Erythroblast (primary cell): Measurements from ENCODE around the gene LCT.

Source experiments
- GATA1 ChIP-seq: IDR thresholded peaks from 2 replicates; pipeline ENCODE4 v1.6.1; 2011; ENCODE audit warnings: low read depth, mild to moderate bottlenecking, control low read depth, low read length, moderate library complexity
- POLR2A ChIP-seq: IDR thresholded peaks from 2 replicates; pipeline ENCODE4 v1.6.1; 2011; ENCODE audit warnings: mild to moderate bottlenecking, low read length

DNA sequence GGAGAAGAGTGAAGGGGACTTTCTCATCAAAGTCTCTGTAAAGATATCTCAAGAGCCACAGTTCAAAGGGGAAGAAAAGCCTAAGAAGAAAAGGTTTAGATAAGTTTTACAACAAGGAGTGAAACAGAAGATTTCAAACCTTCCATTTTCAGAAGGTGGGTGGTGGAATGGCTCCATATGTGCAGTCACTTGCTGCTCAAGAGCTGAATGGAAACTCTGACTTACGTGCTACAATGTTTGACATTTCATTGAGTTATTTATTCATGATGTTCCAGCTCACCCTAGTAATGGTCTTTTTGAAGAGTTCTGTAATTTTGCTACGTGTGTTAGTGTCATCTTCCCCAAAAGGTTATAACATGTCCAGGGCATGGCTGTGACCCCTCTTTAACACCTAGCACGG is 21.7 kb downstream of the LCT start:
- TF ChIP-seq POLR2A (no peak), GATA1 (no peak)
